Measurements from ENCODE around the gene PDCD2L. TPM values are rescaled to one million over a fixed set of nuclear protein-coding genes. Genes with fewer than 3 reads are reported as not detected.

PDCD2L gene
- total RNA-seq (2014; rRNA removed) (31.5 and 38.4 TPM in 2 replicates), Bru-seq, nascent RNA (percentile 56 among the genes with signal in this experiment), BruChase-seq, experiment 1, labeled RNA remaining after a 6-hour chase (percentile 59 among the genes with signal in this experiment), BruChase-seq, experiment 2, labeled RNA remaining after a 2-hour chase (percentile 58 among the genes with signal in this experiment)
- long read RNA-seq, partial matches to known transcripts: 0 of 6 reads
- long read RNA-seq, other reads (novel, unspliced or antisense): 1 of 6 reads

GRCh38 chr19:34404109-34404909 is at the start of gene PDCD2L:
Gene PDCD2L, plus strand, starts transcription at chr19:34404399. Its CDS starts 32 bp downstream, at chr19:34404431.
- POLR2A ChIA-PET (ENCODE audit: unreplicated experiment): no interaction called here
- no peak for TF ChIP-seq EZH2 (IDR thresholded peaks at IDR 0.05; ENCODE audit: low read length, unreplicated experiment)
- TF ChIP-seq CTCF (conservative IDR thresholded peaks at IDR 0.05; ENCODE audit: low read depth, low read length): no peak
- no peak for TF ChIP-seq EZH2phosphoT487 (IDR thresholded peaks at IDR 0.05; ENCODE audit: borderline replicate concordance, low read length)
- Histone ChIP-seq H3K9me2 (replicated peaks; ENCODE audit: low read length) (no peaks in the 10 kb centered on the region), H3K9ac (ENCODE audit: low read length) (peak within 1 kb of the TSS; percentile 89), H2AFZ (ENCODE audit: low read length) (peak within 1 kb of the TSS; percentile 90), H3K4me2 (ENCODE audit: low read length) (peak within 1 kb of the TSS; percentile 93), H3K4me3 (ENCODE audit: low read length) (peak within 1 kb of the TSS; percentile 93), H4K20me1 (ENCODE audit: low read length) (0 out of 2 replicates have a peak, but pooled peaks cover 3% of the 10 kb centered on the region), H3K27ac (ENCODE audit: low read length) (peak within 1 kb of the TSS; percentile 29), H3K36me3 (ENCODE audit: low read depth, low read length) (peaks cover 9% of the 10 kb centered on the region), H3F3A (ENCODE audit: low read length, unreplicated experiment) (no peaks in the 10 kb centered on the region), H3K27me3 (ENCODE audit: low read length) (no peaks in the 10 kb centered on the region), H3K9me3 (ENCODE audit: low read length) (no peaks in the 10 kb centered on the region), H3K4me1 (ENCODE audit: insufficient read depth, low read length) (no peaks in the 10 kb centered on the region), H3K79me2 (ENCODE audit: low read length) (peaks cover 41% of the 10 kb centered on the region)
- CTCF ChIA-PET: no interaction called here
- DNase-seq (peak; percentile 86), ATAC-seq (peak; percentile 88)
- intact Hi-C loops (cut with micrococcal nuclease): no loop called here
- TSS peak; percentile 57 for BruUV-seq (replicated peaks)

GRCh38 chr19:34355201-34355600 is 49.0 kb upstream of the PDCD2L start:
- Histone ChIP-seq H3K27ac (ENCODE audit: low read length) (no peak overlapping the region), H4K20me1 (ENCODE audit: low read length) (no peaks in the 10 kb centered on the region), H3K9me3 (ENCODE audit: low read length) (no peaks in the 10 kb centered on the region), H3F3A (ENCODE audit: low read length, unreplicated experiment) (no peaks in the 10 kb centered on the region), H3K4me3 (ENCODE audit: low read length) (no peak overlapping the region), H3K4me1 (ENCODE audit: insufficient read depth, low read length) (peaks cover 17% of the 10 kb centered on the region), H3K27me3 (ENCODE audit: low read length) (no peaks in the 10 kb centered on the region), H3K4me2 (ENCODE audit: low read length) (no peak overlapping the region), H3K36me3 (ENCODE audit: low read depth, low read length) (no peaks in the 10 kb centered on the region), H3K79me2 (ENCODE audit: low read length) (no peaks in the 10 kb centered on the region), H3K9me2 (replicated peaks; ENCODE audit: low read length) (no peaks in the 10 kb centered on the region), H2AFZ (ENCODE audit: low read length) (no peak overlapping the region), H3K9ac (ENCODE audit: low read length) (no peak overlapping the region)
- intact Hi-C loops (cut with micrococcal nuclease): no loop called here
- BruUV-seq (replicated peaks): no TSS peak
- POLR2A ChIA-PET (ENCODE audit: unreplicated experiment): no interaction called here
- DNase-seq (no peak), ATAC-seq (no peak)
- CTCF ChIA-PET: no interaction called here
- TF ChIP-seq EZH2 (IDR thresholded peaks at IDR 0.05; ENCODE audit: low read length, unreplicated experiment) (no peak), EZH2phosphoT487 (IDR thresholded peaks at IDR 0.05; ENCODE audit: borderline replicate concordance, low read length) (no peak), CTCF (conservative IDR thresholded peaks at IDR 0.05; ENCODE audit: low read depth, low read length) (no peak)

- Histone ChIP-seq H3K4me3 (ENCODE audit: low read length) (no peak overlapping the region), H3K9ac (ENCODE audit: low read length) (no peak overlapping the region), H3K27me3 (ENCODE audit: low read length) (no peaks in the 10 kb centered on the region), H3K36me3 (ENCODE audit: low read depth, low read length) (no peaks in the 10 kb centered on the region), H3K4me1 (ENCODE audit: insufficient read depth, low read length) (peaks cover 17% of the 10 kb centered on the region), H3K9me3 (ENCODE audit: low read length) (no peaks in the 10 kb centered on the region), H3F3A (ENCODE audit: low read length, unreplicated experiment) (no peaks in the 10 kb centered on the region), H3K27ac (ENCODE audit: low read length) (no peak overlapping the region), H4K20me1 (ENCODE audit: low read length) (no peaks in the 10 kb centered on the region), H3K79me2 (ENCODE audit: low read length) (no peaks in the 10 kb centered on the region), H3K4me2 (ENCODE audit: low read length) (no peak overlapping the region), H2AFZ (ENCODE audit: low read length) (no peak overlapping the region), H3K9me2 (replicated peaks; ENCODE audit: low read length) (no peaks in the 10 kb centered on the region)
- ATAC-seq (no peak), DNase-seq (no peak)
- CTCF ChIA-PET: no interaction called here
- intact Hi-C loops (cut with micrococcal nuclease): no loop called here
- no TSS peak for BruUV-seq (replicated peaks)
- no peak for TF ChIP-seq CTCF (conservative IDR thresholded peaks at IDR 0.05; ENCODE audit: low read depth, low read length)
- no peak for TF ChIP-seq EZH2phosphoT487 (IDR thresholded peaks at IDR 0.05; ENCODE audit: borderline replicate concordance, low read length)
- no peak for TF ChIP-seq EZH2 (IDR thresholded peaks at IDR 0.05; ENCODE audit: low read length, unreplicated experiment)
- POLR2A ChIA-PET (ENCODE audit: unreplicated experiment): no interaction called here
Observed at GRCh38 chr19:34356875-34357274, 47.3 kb upstream of the PDCD2L start.

Measured in PC-3 (cell line).